Sigmoid colon (tissue), 4 donors: ENCODE measurements around the gene ZDHHC11.

Experiments used
- POLR2AphosphoS5 ChIP-seq, 4 donors: sonication (generic); formaldehyde crosslinking; IDR thresholded peaks; one replicate each; pipeline ENCODE4 v1.6.1; 2017; ENCODE audit warnings: antibody characterized with exemption in 4 of 4
- TF ChIP-seq, protein P1 (sequence below), 4 experiments: fragments of 450-650 bp in 3 of 4; fragments of 200-600 bp in 1 of 4; IDR thresholded peaks; one replicate each; pipeline ENCODE4 v1.5.1; 2016 to 2019; ENCODE audit warnings: antibody characterized with exemption in 4 of 4, mild to moderate bottlenecking in 3 of 4, moderate library complexity in 2 of 4

- TF ChIP-seq, protein P1, sequence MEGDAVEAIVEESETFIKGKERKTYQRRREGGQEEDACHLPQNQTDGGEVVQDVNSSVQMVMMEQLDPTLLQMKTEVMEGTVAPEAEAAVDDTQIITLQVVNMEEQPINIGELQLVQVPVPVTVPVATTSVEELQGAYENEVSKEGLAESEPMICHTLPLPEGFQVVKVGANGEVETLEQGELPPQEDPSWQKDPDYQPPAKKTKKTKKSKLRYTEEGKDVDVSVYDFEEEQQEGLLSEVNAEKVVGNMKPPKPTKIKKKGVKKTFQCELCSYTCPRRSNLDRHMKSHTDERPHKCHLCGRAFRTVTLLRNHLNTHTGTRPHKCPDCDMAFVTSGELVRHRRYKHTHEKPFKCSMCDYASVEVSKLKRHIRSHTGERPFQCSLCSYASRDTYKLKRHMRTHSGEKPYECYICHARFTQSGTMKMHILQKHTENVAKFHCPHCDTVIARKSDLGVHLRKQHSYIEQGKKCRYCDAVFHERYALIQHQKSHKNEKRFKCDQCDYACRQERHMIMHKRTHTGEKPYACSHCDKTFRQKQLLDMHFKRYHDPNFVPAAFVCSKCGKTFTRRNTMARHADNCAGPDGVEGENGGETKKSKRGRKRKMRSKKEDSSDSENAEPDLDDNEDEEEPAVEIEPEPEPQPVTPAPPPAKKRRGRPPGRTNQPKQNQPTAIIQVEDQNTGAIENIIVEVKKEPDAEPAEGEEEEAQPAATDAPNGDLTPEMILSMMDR (IDR thresholded peaks at IDR 0.05): no peak
- TF ChIP-seq POLR2AphosphoS5 (IDR thresholded peaks at IDR 0.05): peak in 1 of 4 donors; percentile 74
Observed at GRCh38 chr5:757931-758697, 92.7 kb downstream of the ZDHHC11 start.
